ENCODE measurements around the gene RBM8A. TPM values are rescaled to one million over a fixed set of nuclear protein-coding genes. Genes with fewer than 3 reads are reported as not detected.

Gene RBM8A
- total RNA-seq, 1 donor from 2014 or later: 82.0 TPM

DNA sequence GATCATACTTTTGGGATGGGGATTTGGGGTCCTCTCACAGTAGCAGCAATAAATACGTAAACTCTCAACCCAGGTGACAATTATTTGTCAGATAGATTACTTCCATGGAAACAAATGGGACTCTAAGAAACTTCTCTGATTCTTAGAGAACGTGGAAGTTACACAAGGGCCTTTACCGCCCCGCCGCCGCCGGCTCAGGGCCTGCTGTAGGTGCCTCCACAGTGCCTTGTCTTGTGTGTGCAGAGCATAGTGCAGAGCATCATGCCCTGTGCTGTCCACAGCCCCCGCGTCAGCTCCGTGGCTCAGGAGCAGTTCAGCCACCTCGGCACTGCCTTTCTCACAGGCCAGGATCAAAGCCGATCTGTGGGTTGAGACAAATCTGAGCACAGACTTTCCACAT lies 52.6 kb downstream of the RBM8A start:
- no peak for DNase-seq

GRCh38 chr1:145871994-145872924 lies 55.0 kb downstream of the RBM8A start:
- no peak for DNase-seq

Other genes with a start within 250 kb of the RBM8A start
- 8.7 TPM for gene PDZK1, start 220.1 kb downstream of the RBM8A start, total RNA-seq
- not detected for gene CD160, start 208.0 kb downstream of the RBM8A start, total RNA-seq
- gene RNF115, start 103.4 kb downstream of the RBM8A start, total RNA-seq: 14.4 TPM
- gene POLR3C, start 103.3 kb downstream of the RBM8A start, total RNA-seq: 18.8 TPM
- 2.5 TPM for gene NUDT17, start 81.9 kb downstream of the RBM8A start, total RNA-seq
- gene PIAS3, start 68.4 kb downstream of the RBM8A start, total RNA-seq: 21.6 TPM
- 12.9 TPM for gene ANKRD35, start 41.6 kb downstream of the RBM8A start, total RNA-seq
- gene ITGA10, start 17.4 kb downstream of the RBM8A start, total RNA-seq: 0.89 TPM
- gene PEX11B, start 8.8 kb downstream of the RBM8A start, total RNA-seq: 19.1 TPM
- 19.7 TPM for gene LIX1L, start 30.5 kb upstream of the RBM8A start, total RNA-seq
- 0.30 TPM for gene ANKRD34A, start 37.1 kb upstream of the RBM8A start, total RNA-seq
- gene POLR3GL, start 37.2 kb upstream of the RBM8A start, total RNA-seq: 11.9 TPM
- 643 TPM for gene TXNIP, start 69.1 kb upstream of the RBM8A start, total RNA-seq
- 29.5 TPM for gene HJV, start 94.3 kb upstream of the RBM8A start, total RNA-seq
- 4.1 TPM for gene NBPF10, start 217.3 kb upstream of the RBM8A start, total RNA-seq